ENCODE results near the gene TTC7B.

The TTC7B gene

GRCh38 chr14:90651271-90651804 lies 164.9 kb downstream of the TTC7B start:
- ATAC-seq (ENCODE audit: low read depth) = no peak
- Histone ChIP-seq H3K4me1 (ENCODE audit: insufficient read depth, poor library complexity, severe bottlenecking) (no peaks in the 10 kb centered on the region), H3K27me3 (ENCODE audit: insufficient read depth, poor library complexity, severe bottlenecking) (no peaks in the 10 kb centered on the region)

GRCh38 chr14:90649557-90650135 lies 166.6 kb downstream of the TTC7B start:
- H3K4me3 ChIP-seq (ENCODE audit: severe bottlenecking) = no peak overlapping the region
- H3K27me3 ChIP-seq (ENCODE audit: insufficient read depth, poor library complexity, severe bottlenecking) = no peaks in the 10 kb centered on the region
- DNase-seq (ENCODE audit: low spot score) (no peak), ATAC-seq (ENCODE audit: low read depth) (no peak)
- no peak overlapping the region for H3K27ac ChIP-seq (ENCODE audit: poor library complexity, severe bottlenecking)
- peaks cover 11% of the 10 kb centered on the region; the same call in 1 of the 2 replicates for H3K36me3 ChIP-seq (ENCODE audit: low read depth)
- peaks cover 13% of the 10 kb centered on the region for H3K4me1 ChIP-seq (ENCODE audit: insufficient read depth, poor library complexity, severe bottlenecking)
- H3K9me3 ChIP-seq (ENCODE audit: severe bottlenecking) = no peaks in the 10 kb centered on the region
- no peak for TF ChIP-seq CTCF (IDR thresholded peaks at IDR 0.05; ENCODE audit: poor library complexity, severe bottlenecking)

More at GRCh38 chr14:90651271-90651804, 164.9 kb downstream of the TTC7B start:
- no peak for DNase-seq (ENCODE audit: low spot score)
- Histone ChIP-seq H3K36me3 (ENCODE audit: low read depth) (peaks cover 22% of the 10 kb centered on the region; the same call in 1 of the 2 replicates), H3K9me3 (ENCODE audit: severe bottlenecking) (no peaks in the 10 kb centered on the region), H3K4me3 (ENCODE audit: severe bottlenecking) (no peak overlapping the region), H3K27ac (ENCODE audit: poor library complexity, severe bottlenecking) (no peak overlapping the region)
- no peak for TF ChIP-seq CTCF (IDR thresholded peaks at IDR 0.05; ENCODE audit: poor library complexity, severe bottlenecking)

GRCh38 chr14:90649083-90649482 lies 167.1 kb downstream of the TTC7B start:
- H3K4me1 ChIP-seq (ENCODE audit: insufficient read depth, poor library complexity, severe bottlenecking) = peaks cover 13% of the 10 kb centered on the region
- DNase-seq (ENCODE audit: low spot score) (no peak), ATAC-seq (ENCODE audit: low read depth) (no peak)
- H3K4me3 ChIP-seq (ENCODE audit: severe bottlenecking) = no peak overlapping the region
- H3K27ac ChIP-seq (ENCODE audit: poor library complexity, severe bottlenecking) = no peak overlapping the region
- H3K36me3 ChIP-seq (ENCODE audit: low read depth) = peaks cover 15% of the 10 kb centered on the region; the same call in 1 of the 2 replicates
- TF ChIP-seq CTCF (IDR thresholded peaks at IDR 0.05; ENCODE audit: poor library complexity, severe bottlenecking) = no peak
- no peaks in the 10 kb centered on the region for H3K27me3 ChIP-seq (ENCODE audit: insufficient read depth, poor library complexity, severe bottlenecking)
- H3K9me3 ChIP-seq (ENCODE audit: severe bottlenecking) = no peaks in the 10 kb centered on the region

- Histone ChIP-seq H3K27me3 (ENCODE audit: insufficient read depth, poor library complexity, severe bottlenecking) (no peaks in the 10 kb centered on the region), H3K9me3 (ENCODE audit: severe bottlenecking) (no peaks in the 10 kb centered on the region), H3K36me3 (ENCODE audit: low read depth) (peaks cover 20% of the 10 kb centered on the region), H3K27ac (ENCODE audit: poor library complexity, severe bottlenecking) (no peak overlapping the region), H3K4me3 (ENCODE audit: severe bottlenecking) (no peak overlapping the region), H3K4me1 (ENCODE audit: insufficient read depth, poor library complexity, severe bottlenecking) (peaks cover 13% of the 10 kb centered on the region)
- DNase-seq (ENCODE audit: low spot score) (no peak), ATAC-seq (ENCODE audit: low read depth) (no peak)
- TF ChIP-seq CTCF (IDR thresholded peaks at IDR 0.05; ENCODE audit: poor library complexity, severe bottlenecking) = no peak
Measured at GRCh38 chr14:90648421-90648820, 167.8 kb downstream of the TTC7B start.

- DNase-seq (ENCODE audit: low spot score) (no peak), ATAC-seq (ENCODE audit: low read depth) (no peak)
- H3K9me3 ChIP-seq (ENCODE audit: severe bottlenecking) = no peaks in the 10 kb centered on the region
- TF ChIP-seq CTCF (IDR thresholded peaks at IDR 0.05; ENCODE audit: poor library complexity, severe bottlenecking) = no peak
- peaks cover 17% of the 10 kb centered on the region for H3K36me3 ChIP-seq (ENCODE audit: low read depth)
- H3K4me1 ChIP-seq (ENCODE audit: insufficient read depth, poor library complexity, severe bottlenecking) = peaks cover 13% of the 10 kb centered on the region
- H3K27ac ChIP-seq (ENCODE audit: poor library complexity, severe bottlenecking) = no peak overlapping the region
- no peak overlapping the region for H3K4me3 ChIP-seq (ENCODE audit: severe bottlenecking)
- H3K27me3 ChIP-seq (ENCODE audit: insufficient read depth, poor library complexity, severe bottlenecking) = no peaks in the 10 kb centered on the region
Measured at GRCh38 chr14:90647473-90648005, 168.7 kb downstream of the TTC7B start.

Measured in RWPE2 (cell line).